Measurements from ENCODE around the gene DNM3. TPM values are rescaled to one million over a fixed set of nuclear protein-coding genes. Genes with fewer than 3 reads are reported as not detected.
A peak's percentile ranks its signal among the peaks of the same experiment; 100 is the strongest.

The DNM3 gene
- total RNA-seq, 2 donors from 2014 or later, result 4.7 to 4.9 TPM

- intact Hi-C loops (cut with DNase I), result no loop called here
- no peak for DNase-seq (ENCODE audit: low spot score)
Measured at GRCh38 chr1:172308142-172308541, 466.8 kb downstream of the DNM3 start.

DNA sequence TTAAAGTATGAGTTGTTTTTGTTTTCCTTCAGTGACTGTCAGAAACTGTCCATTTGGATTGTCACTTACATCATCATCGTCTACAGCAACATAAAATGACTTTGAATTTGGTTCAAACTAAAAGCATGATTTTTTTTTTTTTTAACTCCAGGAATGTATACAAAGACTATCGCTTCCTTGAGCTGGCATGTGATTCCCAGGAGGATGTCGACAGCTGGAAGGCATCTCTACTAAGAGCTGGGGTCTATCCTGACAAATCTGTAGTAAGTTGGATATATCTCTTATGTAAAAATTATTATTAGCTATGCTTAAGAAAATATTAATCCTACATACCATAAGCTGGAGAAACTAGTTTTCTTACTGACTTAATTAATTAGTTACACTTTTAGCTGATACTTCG is 467.3 kb downstream of the DNM3 start:
- intact Hi-C loops (cut with DNase I), result no loop called here

DNA sequence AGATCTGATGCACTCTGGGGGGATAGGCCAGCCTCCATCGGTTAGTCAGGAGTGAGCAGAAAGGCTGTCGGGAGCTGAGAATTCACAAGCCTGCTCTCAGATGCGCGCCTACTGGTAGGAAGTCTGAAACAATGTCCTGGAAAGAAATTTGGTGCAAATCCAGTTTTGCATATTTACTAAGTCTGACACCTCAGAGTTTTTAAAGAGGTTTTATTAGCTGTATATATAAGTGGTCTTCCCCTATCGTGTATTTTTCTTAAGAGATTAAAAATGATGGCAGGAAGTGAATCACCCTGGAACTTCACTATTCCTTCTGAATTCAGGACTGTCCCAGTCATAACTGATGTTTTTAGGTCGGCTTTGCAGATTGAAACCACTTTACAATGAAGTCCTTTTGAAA is 479.4 kb downstream of the DNM3 start:
- no peak for DNase-seq (ENCODE audit: low spot score)
- intact Hi-C loops (cut with DNase I), result no loop called here

More for the DNA sequence above, 467.3 kb downstream of the DNM3 start:
- no peak for DNase-seq (ENCODE audit: low spot score)

- intact Hi-C loops (cut with DNase I), result no loop called here
- no peak for DNase-seq (ENCODE audit: low spot score)
Measured at GRCh38 chr1:172321451-172321850, 480.2 kb downstream of the DNM3 start.

DNA sequence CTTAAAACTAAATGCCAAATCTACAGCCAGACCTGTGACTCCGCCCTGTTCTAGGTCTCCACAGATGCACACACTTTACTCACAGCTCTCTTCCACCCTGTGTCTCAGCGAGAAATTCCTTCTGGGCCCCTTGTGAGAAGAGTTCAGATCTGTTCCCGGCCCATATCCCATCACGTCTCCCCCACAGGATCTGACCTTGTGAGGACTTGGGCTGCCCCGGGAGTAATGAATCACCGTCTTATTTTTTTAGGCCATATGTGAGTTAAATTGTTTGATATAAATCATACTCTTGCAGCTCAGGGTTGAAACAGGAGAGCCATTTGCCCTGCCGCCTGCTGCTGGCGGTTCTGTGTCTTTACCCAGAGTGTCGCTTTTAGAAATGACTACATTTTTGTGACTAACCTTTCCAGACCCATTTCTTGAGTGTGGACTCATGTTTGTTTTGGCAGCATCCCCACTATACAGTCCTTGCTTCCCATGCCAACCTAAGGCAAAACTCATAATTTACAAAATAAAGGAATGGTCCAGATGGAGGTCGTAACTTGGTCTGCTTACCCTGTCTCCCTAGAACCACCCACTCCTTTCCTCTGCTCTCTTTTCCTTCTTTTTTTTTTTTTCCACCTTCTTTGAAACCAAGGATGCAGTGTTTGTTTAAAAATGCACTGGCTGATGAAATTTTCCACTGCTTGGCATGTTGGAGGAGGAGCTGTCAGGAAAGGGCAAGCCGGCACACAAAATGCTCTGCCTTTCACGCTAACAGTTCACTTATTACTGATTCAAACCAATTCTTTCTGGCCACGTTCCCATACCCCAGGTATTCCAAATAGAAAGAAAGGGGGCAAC is 481.1 kb downstream of the DNM3 start:
- intact Hi-C loops (cut with DNase I), result no loop called here
- peak; percentile 82 for DNase-seq (ENCODE audit: low spot score)

DNA sequence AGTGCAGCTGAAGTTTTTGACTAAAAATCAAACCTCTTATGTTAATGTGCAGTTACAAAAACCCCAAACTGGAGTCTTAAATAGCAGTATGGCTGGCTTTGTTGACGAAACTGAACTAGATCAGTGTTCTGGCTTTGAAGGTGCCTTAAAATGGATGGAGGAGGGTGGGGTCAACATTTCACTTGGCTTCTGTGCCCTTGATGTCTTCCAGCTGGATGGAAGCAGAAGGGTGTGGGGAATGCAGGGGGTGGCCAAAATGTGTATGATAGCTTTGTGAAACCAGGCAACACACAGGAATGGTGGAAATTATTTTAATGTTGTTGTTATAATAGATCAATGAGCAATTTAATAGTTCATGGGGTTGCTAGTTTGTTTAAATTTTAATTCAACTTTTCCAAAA is 482.4 kb downstream of the DNM3 start:
- intact Hi-C loops (cut with DNase I), result no loop called here
- no peak for DNase-seq (ENCODE audit: low spot score)

DNA sequence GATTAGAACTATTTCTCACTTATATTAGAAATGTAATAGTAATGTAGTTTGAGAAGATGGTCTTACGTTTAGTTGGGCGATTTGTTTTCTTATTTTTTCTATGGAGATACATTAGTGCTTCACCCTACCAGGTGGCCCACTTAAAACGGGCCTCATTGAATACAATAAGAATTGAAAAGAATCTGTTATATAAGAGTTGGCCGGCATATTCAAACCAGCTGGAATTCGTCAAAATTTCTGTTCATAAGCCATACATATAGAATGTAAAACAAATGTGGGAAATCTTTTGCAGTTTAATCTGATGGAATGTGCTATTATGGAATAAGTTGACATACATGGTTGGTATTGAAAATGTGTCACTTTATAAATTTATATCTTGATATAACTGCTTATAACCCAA is 482.8 kb downstream of the DNM3 start:
- intact Hi-C loops (cut with DNase I), result no loop called here
- DNase-seq (ENCODE audit: low spot score), result no peak

DNA sequence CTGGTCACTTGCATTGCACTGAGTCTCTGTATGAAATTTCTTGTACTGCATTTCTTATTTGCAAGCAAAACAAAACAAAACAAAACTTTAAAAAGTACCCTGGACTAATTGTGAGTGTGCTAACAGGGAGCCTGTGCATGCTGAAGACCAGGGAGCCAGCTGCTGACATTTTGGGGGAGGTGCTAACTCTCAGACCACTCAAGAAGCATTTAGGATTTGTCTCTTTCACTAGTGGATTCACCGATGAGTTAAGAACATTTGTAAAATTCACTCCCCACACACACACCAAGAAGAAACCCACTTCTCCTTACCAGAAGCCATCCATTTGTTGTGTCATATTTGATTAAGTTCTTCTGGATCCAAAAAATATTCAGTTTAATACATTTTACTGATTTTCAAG is 483.5 kb downstream of the DNM3 start:
- no peak for DNase-seq (ENCODE audit: low spot score)
- intact Hi-C loops (cut with DNase I), result no loop called here

DNA sequence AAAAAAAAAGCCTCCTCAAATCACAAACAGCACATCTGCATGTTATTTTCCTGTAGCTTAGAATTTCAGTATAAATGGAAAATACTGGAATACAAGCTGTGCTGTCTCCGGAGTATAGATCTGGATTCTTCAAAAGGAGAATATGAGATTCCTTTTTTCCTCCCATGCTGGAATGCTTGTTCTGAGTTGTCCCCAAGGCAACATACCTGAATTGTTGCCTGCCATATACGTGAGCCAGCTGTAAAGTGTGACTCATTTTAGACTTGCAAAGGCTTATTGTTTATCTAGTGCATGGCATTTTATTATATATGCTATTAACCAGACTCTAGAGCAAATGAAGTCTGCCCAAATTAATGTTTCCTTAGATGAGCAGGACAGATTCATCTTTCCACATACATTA is 484.2 kb downstream of the DNM3 start:
- intact Hi-C loops (cut with DNase I), result no loop called here
- no peak for DNase-seq (ENCODE audit: low spot score)

- no peak for DNase-seq (ENCODE audit: low spot score)
- intact Hi-C loops (cut with DNase I), result no loop called here
Measured at GRCh38 chr1:172326136-172326535, 484.8 kb downstream of the DNM3 start.

DNA sequence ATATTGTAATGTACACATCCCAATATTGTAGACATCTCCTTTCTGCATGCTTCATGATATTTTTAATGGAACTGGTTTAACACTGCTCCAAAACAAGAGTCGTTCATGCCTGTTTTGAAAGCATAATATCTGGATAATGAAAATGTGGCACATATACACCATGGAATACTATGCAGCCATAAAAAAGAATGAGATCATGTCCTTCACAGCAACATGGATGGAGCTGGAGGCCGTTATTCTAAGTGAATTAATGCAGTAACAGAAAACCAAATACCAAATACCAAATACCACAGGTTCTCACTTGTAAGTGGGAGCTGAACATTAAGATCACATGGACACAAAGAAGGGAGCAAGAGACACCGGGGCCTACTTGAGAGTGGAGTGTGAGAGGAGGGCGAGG is 487.0 kb downstream of the DNM3 start:
- no peak for DNase-seq (ENCODE audit: low spot score)
- intact Hi-C loops (cut with DNase I), result no loop called here

- no peak for DNase-seq (ENCODE audit: low spot score)
- intact Hi-C loops (cut with DNase I), result loop anchor here in 1 of 2 donors (5.0 kb wide), 1 partner anchor 675 kb away; no protein-coding TSS in a partner anchor
Measured at GRCh38 chr1:172332230-172332629, 490.9 kb downstream of the DNM3 start.

- intact Hi-C loops (cut with DNase I), result no loop called here
- DNase-seq (ENCODE audit: low spot score), result no peak
Measured at GRCh38 chr1:172335377-172335776, 494.1 kb downstream of the DNM3 start.

DNA sequence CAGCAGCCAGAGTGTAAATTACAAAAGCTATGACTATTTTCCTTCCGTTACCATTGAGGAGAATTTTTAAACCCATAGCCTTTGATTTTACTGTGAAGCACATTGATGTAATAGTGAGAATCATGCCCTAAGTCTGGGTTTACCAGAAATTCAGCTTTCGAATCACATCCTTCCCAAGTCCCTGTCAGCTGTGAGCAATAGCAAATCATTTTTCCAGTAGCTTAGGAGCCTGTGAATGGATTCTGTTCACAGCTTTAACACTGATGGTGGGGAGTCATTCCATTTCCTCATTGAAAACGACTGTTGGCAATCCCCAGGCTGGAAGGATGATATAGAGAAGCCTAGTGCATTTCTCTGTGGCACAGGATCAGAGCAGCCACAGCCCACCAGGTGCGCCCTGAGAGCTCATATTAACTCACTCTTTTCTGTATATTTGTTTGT is 497.0 kb downstream of the DNM3 start:
- DNase-seq (ENCODE audit: low spot score), result no peak
- intact Hi-C loops (cut with DNase I), result no loop called here

DNA sequence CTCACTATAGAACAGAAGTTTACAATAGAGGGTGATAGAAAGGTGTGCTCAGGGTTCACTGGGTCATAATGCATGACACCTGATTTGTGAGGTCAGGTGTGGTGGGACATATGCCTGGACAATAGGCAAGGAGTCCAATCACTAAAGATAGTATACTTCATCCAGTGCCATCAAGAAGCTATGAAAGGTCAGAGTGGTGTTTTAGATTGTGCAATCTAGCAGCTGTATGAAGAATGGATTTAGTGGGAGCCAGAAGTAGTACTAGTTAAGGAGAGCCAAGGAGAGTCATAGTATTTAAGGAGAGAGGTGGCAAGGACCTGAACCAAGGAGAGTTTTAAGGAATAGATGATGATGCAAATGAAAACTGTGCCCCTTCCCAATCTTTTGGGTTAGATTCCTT is 498.5 kb downstream of the DNM3 start:
- DNase-seq (ENCODE audit: low spot score), result no peak
- intact Hi-C loops (cut with DNase I), result no loop called here

- no peak for DNase-seq (ENCODE audit: low spot score)
- intact Hi-C loops (cut with DNase I), result no loop called here
Measured at GRCh38 chr1:172340520-172340919, 499.2 kb downstream of the DNM3 start.

- DNase-seq (ENCODE audit: low spot score), result no peak
- intact Hi-C loops (cut with DNase I), result no loop called here
Measured at GRCh38 chr1:172341697-172342096, 500.4 kb downstream of the DNM3 start.

DNA sequence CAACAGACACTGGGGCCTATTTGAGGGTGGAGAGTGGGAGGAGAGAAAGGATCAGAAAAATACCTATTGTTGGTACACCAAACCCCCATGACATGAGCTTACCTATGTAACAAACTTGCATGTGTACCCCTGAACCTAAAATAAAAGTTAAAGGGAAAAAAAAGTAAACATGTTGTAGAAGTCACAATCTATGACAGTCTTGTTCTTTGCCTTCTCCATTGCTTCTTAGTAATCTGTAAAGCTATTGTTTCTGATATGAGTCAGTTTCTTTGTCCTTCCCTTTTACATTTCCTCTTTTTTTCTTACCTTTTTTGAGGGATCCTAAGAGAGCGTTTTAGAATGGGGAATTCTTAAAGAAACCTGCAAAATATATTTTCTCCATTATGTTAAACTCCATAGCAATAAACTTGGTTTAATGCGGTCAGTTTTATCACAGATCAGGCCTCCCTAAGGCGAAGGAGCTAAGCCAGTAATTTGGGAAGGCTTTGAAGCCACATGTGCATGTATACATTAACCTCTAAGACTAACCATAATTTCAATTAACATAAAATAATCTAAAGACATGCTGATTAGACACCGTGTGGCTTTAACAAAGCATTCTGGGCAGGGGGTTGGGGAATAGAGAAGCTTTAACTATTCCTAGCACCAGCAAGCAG is 501.4 kb downstream of the DNM3 start:
- intact Hi-C loops (cut with DNase I), result no loop called here
- DNase-seq (ENCODE audit: low spot score), result no peak

- DNase-seq (ENCODE audit: low spot score), result no peak
- intact Hi-C loops (cut with DNase I), result no loop called here
Measured at GRCh38 chr1:172343240-172344160, 502.2 kb downstream of the DNM3 start.

DNA sequence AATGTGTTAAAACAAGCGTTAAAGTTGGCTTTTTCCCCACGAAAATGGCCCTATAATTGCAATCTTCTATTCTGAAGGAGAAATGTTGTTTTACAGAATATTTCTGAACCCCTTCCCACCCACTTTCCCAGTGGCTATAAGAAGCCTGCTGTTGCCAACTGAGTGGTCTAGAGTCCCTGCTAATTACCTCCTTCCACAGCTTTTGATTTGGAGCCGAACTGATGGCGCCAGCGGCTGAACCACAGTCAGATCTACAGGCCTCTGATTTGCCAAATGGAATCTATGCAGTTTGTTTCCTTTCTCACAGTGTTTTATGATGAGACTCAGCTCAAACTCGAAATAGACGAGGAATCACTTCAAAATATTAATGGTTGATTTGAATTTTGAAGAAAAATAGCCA is 503.1 kb downstream of the DNM3 start:
- no peak for DNase-seq (ENCODE audit: low spot score)
- intact Hi-C loops (cut with DNase I), result no loop called here
